A549 (cell line): ENCODE measurements around the gene ZNF77. TPM values are rescaled to one million over a fixed set of nuclear protein-coding genes. Genes with fewer than 3 reads are reported as not detected.

Experiments
- ATAC-seq, 2 experiments: fragments of 200-7000 bp in 1 of 2; fragments of >200 bp in 1 of 2; cut with Nextera tagmentation in 1 of 2; cut with Tn5 transposase in 1 of 2; 3 replicates each; pipeline versions ENCODE4 v1.8.0 to v1.9.1; 2018 to 2020; ENCODE audit warnings: mild to moderate bottlenecking in 1 of 2, moderate library complexity in 1 of 2
- CTCF ChIA-PET: fragments of 300-600 bp; sonication (Branson Sonifier 250); formaldehyde crosslinking; extraction: SDS; loops from one replicate; lab custom pipeline; 2021; ENCODE audit warnings: antibody characterized with exemption, inconsistent platforms; lab: Yijun Ruan, JAX
- POLR2A ChIA-PET: fragments of 350-600 bp; formaldehyde crosslinking; extraction: SDS; loops from one replicate; lab custom pipeline; 2021; ENCODE audit warnings: antibody characterized with exemption, inconsistent platforms; lab: Yijun Ruan, JAX
- DNase-seq, 2 experiments: peaks; one replicate each; pipeline versions ENCODE4 v3.0.0 to v3.0.0-alpha.2; 2011 to 2016; ENCODE audit warnings: low read depth in 1 of 2, low spot score in 1 of 2
- FAIRE-seq: peaks from 2 replicates; lab custom pipeline; 2011; peaks lifted over from hg19 to GRCh38; lab: Jason Lieb, UNC
- H3K27ac ChIP-seq, 2 experiments: fragments of >200 bp; sonication (Bioruptor Twin); formaldehyde crosslinking; 3 replicates each; pipeline ENCODE4 v1.5.1; 2016 to 2017
- H3K4me1 ChIP-seq: fragments of >200 bp; sonication (Bioruptor Twin); formaldehyde crosslinking; 3 replicates; pipeline ENCODE4 v1.6.1; 2016
- H3K4me2 ChIP-seq: fragments of >200 bp; sonication (Bioruptor Twin); formaldehyde crosslinking; 3 replicates; pipeline ENCODE4 v1.6.1; 2016
- H3K4me3 ChIP-seq: fragments of >200 bp; sonication (Bioruptor Twin); formaldehyde crosslinking; 3 replicates; pipeline ENCODE4 v1.5.1; 2016
- H3K9me3 ChIP-seq: fragments of >200 bp; sonication (Bioruptor Twin); formaldehyde crosslinking; 3 replicates; pipeline ENCODE4 v1.6.1; 2016
- BHLHE40 ChIP-seq: IDR thresholded peaks from 2 replicates; pipeline ENCODE4 v1.6.1; 2012; ENCODE audit warnings: low read depth, low read length, inconsistent platforms
- CEBPB ChIP-seq, 2 experiments: fragments of >200 bp in 1 of 2; sonication (Bioruptor Twin) in 1 of 2; formaldehyde crosslinking in 1 of 2; IDR thresholded peaks; 2 replicates each; pipeline ENCODE4 v1.6.1; 2012 to 2016
- CTCF ChIP-seq: fragments of >200 bp; sonication (Bioruptor Twin); formaldehyde crosslinking; IDR thresholded peaks from 3 replicates; pipeline ENCODE4 v1.5.1; 2016
- EHF ChIP-seq: fragments of 250-450 bp; sonication (Bioruptor Pico); IDR thresholded peaks from 2 replicates; pipeline ENCODE4 v1.5.0; 2020; ENCODE audit warnings: mild to moderate bottlenecking
- EP300 ChIP-seq, 2 experiments: fragments of >200 bp; sonication (Bioruptor Twin); formaldehyde crosslinking; IDR thresholded peaks; 2 replicates in 1 of 2; 3 replicates in 1 of 2; pipeline ENCODE4 v1.6.1; 2016 to 2017
- ESRRA ChIP-seq: fragments of 150-350 bp; IDR thresholded peaks from 2 replicates; pipeline ENCODE4 v1.6.1; 2014; ENCODE audit warnings: mild to moderate bottlenecking, low read length, borderline replicate concordance
- FOSB ChIP-seq: fragments of 250-450 bp; sonication (Bioruptor Pico); IDR thresholded peaks from 2 replicates; pipeline ENCODE4 v1.5.0; 2020; ENCODE audit warnings: mild to moderate bottlenecking, moderate library complexity
- FOSL2 ChIP-seq, 2 experiments: fragments of 450-650 bp in 1 of 2; fragments of >200 bp in 1 of 2; sonication (Bioruptor Twin) in 1 of 2; formaldehyde crosslinking; IDR thresholded peaks; 2 replicates each; pipeline versions ENCODE4 v1.5.0 to v1.6.1; 2016 to 2020; ENCODE audit warnings: mild to moderate bottlenecking in 1 of 2, moderate library complexity in 1 of 2
- FOXS1 ChIP-seq: fragments of 250-450 bp; sonication (Bioruptor Pico); IDR thresholded peaks from 2 replicates; pipeline ENCODE4 v1.5.0; 2020; ENCODE audit warnings: mild to moderate bottlenecking, moderate library complexity
- GATA3 ChIP-seq: IDR thresholded peaks from 2 replicates; pipeline ENCODE4 v1.6.1; 2012; ENCODE audit warnings: borderline replicate concordance
- HDAC2 ChIP-seq: fragments of 200-600 bp; sonication (generic); IDR thresholded peaks from 2 replicates; pipeline ENCODE4 v1.6.1; 2016
- HES2 ChIP-seq: fragments of >200 bp; sonication (Bioruptor Twin); formaldehyde crosslinking; IDR thresholded peaks from 2 replicates; pipeline ENCODE4 v1.6.1; 2016
- HEYL ChIP-seq: fragments of 250-450 bp; sonication (Bioruptor Pico); IDR thresholded peaks from 2 replicates; pipeline ENCODE4 v1.8.0; 2021; ENCODE audit warnings: mild to moderate bottlenecking, moderate library complexity
- HOXA7 ChIP-seq: fragments of 250-450 bp; sonication (Bioruptor Pico); IDR thresholded peaks from 2 replicates; pipeline ENCODE4 v1.5.0; 2020; ENCODE audit warnings: mild to moderate bottlenecking, moderate library complexity
- HOXB5 ChIP-seq: fragments of 250-450 bp; sonication (Bioruptor Pico); IDR thresholded peaks from 2 replicates; pipeline ENCODE4 v1.5.0; 2020; ENCODE audit warnings: mild to moderate bottlenecking, moderate library complexity
- KDM1A ChIP-seq: fragments of 200-600 bp; sonication (generic); IDR thresholded peaks from 2 replicates; pipeline ENCODE4 v1.6.1; 2016; ENCODE audit warnings: low read depth, mild to moderate bottlenecking
- MAFK ChIP-seq: fragments of 450-650 bp; IDR thresholded peaks from 2 replicates; pipeline ENCODE4 v1.6.1; 2014; ENCODE audit not compliant: partially characterized antibody
- MYC ChIP-seq: IDR thresholded peaks from 2 replicates; pipeline ENCODE4 v1.6.1; 2012; ENCODE audit warnings: mild to moderate bottlenecking, inconsistent platforms, low read length, improper control_type of control experiment, borderline replicate concordance
- PHF8 ChIP-seq: fragments of 200-600 bp; sonication (generic); IDR thresholded peaks from 2 replicates; pipeline ENCODE4 v1.6.1; 2016; ENCODE audit warnings: low read depth, mild to moderate bottlenecking, antibody characterized with exemption, moderate library complexity, borderline replicate concordance
- POLR2A ChIP-seq: IDR thresholded peaks from 2 replicates; pipeline ENCODE4 v1.6.1; 2012; ENCODE audit warnings: mild to moderate bottlenecking, low read length
- POLR2AphosphoS2 ChIP-seq: conservative IDR thresholded peaks from 2 replicates; pipeline ENCODE4 v1.6.1; 2012; ENCODE audit warnings: low read length, improper control_type of control experiment, inconsistent platforms
- RAD21 ChIP-seq, 2 experiments: fragments of >200 bp in 1 of 2; sonication (Bioruptor Twin) in 1 of 2; formaldehyde crosslinking in 1 of 2; IDR thresholded peaks in 1 of 2; conservative IDR thresholded peaks in 1 of 2; 2 replicates in 1 of 2; 3 replicates in 1 of 2; pipeline ENCODE4 v1.6.1; 2012 to 2018; ENCODE audit warnings: inconsistent platforms in 1 of 2
- RARB ChIP-seq: fragments of 250-450 bp; sonication (Bioruptor Pico); IDR thresholded peaks from 2 replicates; pipeline ENCODE4 v1.8.0; 2021; ENCODE audit warnings: mild to moderate bottlenecking, moderate library complexity
- RCOR1 ChIP-seq: fragments of 150-350 bp; IDR thresholded peaks from 2 replicates; pipeline ENCODE4 v1.6.1; 2014; ENCODE audit warnings: antibody characterized with exemption, low read length, low read depth
- RFX5 ChIP-seq: fragments of 450-650 bp; IDR thresholded peaks from 2 replicates; pipeline ENCODE4 v1.7.1; 2014; ENCODE audit warnings: antibody characterized with exemption, mild to moderate bottlenecking, moderate library complexity
- SREBF2 ChIP-seq: fragments of 450-650 bp; IDR thresholded peaks from 2 replicates; pipeline ENCODE4 v1.6.1; 2014; ENCODE audit warnings: mild to moderate bottlenecking, moderate library complexity
- TP53 ChIP-seq: fragments of 250-450 bp; sonication (Bioruptor Pico); IDR thresholded peaks from 2 replicates; pipeline ENCODE4 v1.5.0; 2021; ENCODE audit warnings: mild to moderate bottlenecking, moderate library complexity
- ZSCAN20 ChIP-seq: fragments of 250-450 bp; sonication (Bioruptor Pico); IDR thresholded peaks from 2 replicates; pipeline ENCODE4 v1.8.0; 2022; ENCODE audit warnings: mild to moderate bottlenecking, moderate library complexity
- WGBS: methylation state at CpG from one replicate; pipeline ENCODE4 v1.1.6; 2017; ENCODE audit errors: missing lambda C conversion rate; 5-methylcytosine and 5-hydroxymethylcytosine counted together
- polyA plus RNA-seq, 4 experiments: library from polyadenylated mRNA; depleted of rRNA in 3 of 4; stranded (reverse); fragments of >200 nt; fragmentation: RNase III in 1 of 4; extraction: RNeasy Plus Mini Kit Qiagen cat#74134 plus additional on column Dnase treatment in 1 of 4; gene quantifications; 2 replicates in 3 of 4; 3 replicates in 1 of 4; pipeline ENCODE4 v1.2.3, GENCODE V29; 2011 to 2017
- TF ChIP-seq, protein P1 (sequence below): IDR thresholded peaks from 2 replicates; pipeline ENCODE4 v1.6.1; 2012
- TF ChIP-seq, protein P2 (sequence below): IDR thresholded peaks from 2 replicates; pipeline ENCODE4 v1.6.1; 2012; ENCODE audit warnings: low read depth, borderline replicate concordance
- TF ChIP-seq, protein P3 (sequence below): IDR thresholded peaks from 2 replicates; pipeline ENCODE4 v1.6.1; 2012

The ZNF77 gene
- polyA plus RNA-seq, 2 of the 4 experiments (the other 2 are of a cell fraction) = 1.7 to 3.4 TPM

GRCh38 chr19:2978772-2979171 lies 34.0 kb upstream of the ZNF77 start:
- H3K27ac ChIP-seq = no peak overlapping the region
- DNase-seq (no peak), FAIRE-seq (no peak), ATAC-seq (no peak)
- TF ChIP-seq PHF8 (no peak), POLR2AphosphoS2 (no peak), RFX5 (no peak), HDAC2 (no peak), FOXS1 (CRISPR knock-in tag) (no peak), HEYL (no peak), EHF (no peak), MAFK (no peak), FOSB (no peak), SREBF2 (no peak), TP53 (CRISPR knock-in tag) (no peak), POLR2A (no peak), BHLHE40 (no peak), ZSCAN20 (CRISPR knock-in tag) (no peak), EP300 (IDR thresholded peaks at IDR 0.05) (no peak), FOSL2 (IDR thresholded peaks at IDR 0.05) (no peak), FOSL2 (CRISPR knock-in tag; IDR thresholded peaks at IDR 0.05) (no peak), GATA3 (no peak)
- TF ChIP-seq, protein P1, sequence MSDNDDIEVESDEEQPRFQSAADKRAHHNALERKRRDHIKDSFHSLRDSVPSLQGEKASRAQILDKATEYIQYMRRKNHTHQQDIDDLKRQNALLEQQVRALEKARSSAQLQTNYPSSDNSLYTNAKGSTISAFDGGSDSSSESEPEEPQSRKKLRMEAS = no peak
- TF ChIP-seq, protein P2, sequence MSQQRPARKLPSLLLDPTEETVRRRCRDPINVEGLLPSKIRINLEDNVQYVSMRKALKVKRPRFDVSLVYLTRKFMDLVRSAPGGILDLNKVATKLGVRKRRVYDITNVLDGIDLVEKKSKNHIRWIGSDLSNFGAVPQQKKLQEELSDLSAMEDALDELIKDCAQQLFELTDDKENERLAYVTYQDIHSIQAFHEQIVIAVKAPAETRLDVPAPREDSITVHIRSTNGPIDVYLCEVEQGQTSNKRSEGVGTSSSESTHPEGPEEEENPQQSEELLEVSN = no peak
- peaks cover 8% of the 10 kb centered on the region; the same call in 2 of the 3 replicates for H3K4me1 ChIP-seq
- H3K9me3 ChIP-seq = no peaks in the 10 kb centered on the region
- ChIA-PET POLR2A (no interaction called here), CTCF (interaction anchor here (3.7 kb wide), 1 partner anchor 28 kb away, joined by 17 read pairs; no protein-coding TSS in a partner anchor)
- 77% methylated on average over 9 of the region's 9 CpGs for WGBS
- H3K4me2 ChIP-seq = no peak overlapping the region
- no peak overlapping the region for H3K4me3 ChIP-seq

DNA sequence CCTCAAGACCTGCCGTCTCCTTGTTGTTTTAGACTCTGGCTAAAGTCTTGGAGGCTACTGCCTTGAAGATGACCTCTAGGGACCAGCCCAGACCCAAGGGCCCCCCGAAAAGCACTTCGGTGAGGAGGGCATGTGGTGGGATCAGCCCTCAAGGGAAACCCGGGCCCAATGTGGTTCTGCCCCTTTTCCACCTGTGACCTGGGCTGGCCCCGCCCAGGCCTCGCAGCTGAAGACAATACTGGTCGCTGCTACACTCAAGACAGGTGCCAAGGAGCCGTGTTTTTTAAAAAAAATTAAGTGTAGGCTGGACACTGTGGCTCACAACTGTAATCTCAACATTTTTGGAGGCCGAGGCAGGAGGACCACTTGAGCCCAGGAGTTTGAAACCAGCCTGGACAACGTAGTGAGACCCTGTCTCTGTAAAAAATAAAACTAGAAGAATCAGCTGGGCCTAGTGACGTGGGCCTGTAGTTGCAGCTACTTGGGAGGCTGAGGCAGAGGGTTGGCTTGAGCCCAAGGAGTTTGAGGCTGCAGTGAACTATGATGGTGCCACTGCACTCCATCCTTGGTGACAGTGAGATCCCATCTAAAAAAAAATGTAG lies 33.5 kb upstream of the ZNF77 start:
- Histone ChIP-seq H3K27ac (peak overlapping the region; percentile 76 to 88), H3K9me3 (no peaks in the 10 kb centered on the region), H3K4me2 (peak overlapping the region; percentile 80), H3K4me3 (peak overlapping the region; percentile 48; the same call in 1 of the 3 replicates), H3K4me1 (peaks cover 8% of the 10 kb centered on the region; the same call in 2 of the 3 replicates)
- ChIA-PET CTCF (interaction anchor here (1.4 to 3.7 kb wide), 3 partner anchors 16 to 58 kb away, joined by 7 to 17 read pairs (median 11); no protein-coding TSS in a partner anchor), POLR2A (interaction anchor here (1.7 to 2.0 kb wide), 2 partner anchors 27 to 58 kb away, joined by 10 to 15 read pairs; no protein-coding TSS in a partner anchor)
- ATAC-seq (no peak), FAIRE-seq (no peak), DNase-seq (no peak)
- 89% methylated on average over 11 of the region's 11 CpGs for WGBS
- no peak for TF ChIP-seq HDAC2
- no peak for TF ChIP-seq HOXB5 (CRISPR knock-in tag)
- no peak for TF ChIP-seq RCOR1
- TF ChIP-seq RARB = no peak
- no peak for TF ChIP-seq MYC
- no peak for TF ChIP-seq HOXA7 (CRISPR knock-in tag)
- TF ChIP-seq, protein P3, sequence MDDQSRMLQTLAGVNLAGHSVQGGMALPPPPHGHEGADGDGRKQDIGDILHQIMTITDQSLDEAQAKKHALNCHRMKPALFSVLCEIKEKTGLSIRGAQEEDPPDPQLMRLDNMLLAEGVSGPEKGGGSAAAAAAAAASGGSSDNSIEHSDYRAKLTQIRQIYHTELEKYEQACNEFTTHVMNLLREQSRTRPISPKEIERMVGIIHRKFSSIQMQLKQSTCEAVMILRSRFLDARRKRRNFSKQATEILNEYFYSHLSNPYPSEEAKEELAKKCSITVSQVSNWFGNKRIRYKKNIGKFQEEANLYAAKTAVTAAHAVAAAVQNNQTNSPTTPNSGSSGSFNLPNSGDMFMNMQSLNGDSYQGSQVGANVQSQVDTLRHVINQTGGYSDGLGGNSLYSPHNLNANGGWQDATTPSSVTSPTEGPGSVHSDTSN = no peak
- no peak for TF ChIP-seq KDM1A
- no peak for TF ChIP-seq CTCF
- TF ChIP-seq RAD21 (conservative IDR thresholded peaks at IDR 0.05 in 1 of 2, IDR thresholded peaks at IDR 0.05 in 1 of 2) = no peak
- no peak for TF ChIP-seq CEBPB (IDR thresholded peaks at IDR 0.05)
- no peak for TF ChIP-seq ESRRA
- TF ChIP-seq HES2 = no peak
- TF ChIP-seq GATA3 = no peak
